T-helper 2 cell treated with Interferon-gamma antibody and Interleukin-4, amounts not matched to agents 100 ng/mL and 5 ng/mL, for 36 hours (primary cell): ENCODE measurements around the gene HPCA. TPM values are rescaled to one million over a fixed set of nuclear protein-coding genes. Genes with fewer than 3 reads are reported as not detected.

Source experiments
- intact Hi-C: fragments of 100-400 bp; cut with micrococcal nuclease; formaldehyde crosslinking; loops from one replicate; pipeline ENCODE4 v1.15.1; 2023
- total RNA-seq: library from RNA; stranded (reverse); gene quantifications from 2 replicates; pipeline ENCODE4 v1.2.3, GENCODE V29; 2022

The HPCA gene
- 0.18 TPM in 1 of 2 replicates, not detected in the other for total RNA-seq

GRCh38 chr1:32886004-32886827, at the start of gene HPCA:
TSS of gene HPCA (plus strand) at chr1:32886491. CDS start at chr1:32888899, 2,408 bp downstream.
- intact Hi-C loops: no loop called here

- intact Hi-C loops: no loop called here
These were observed 37.8 kb upstream of the HPCA start for GRCh38 chr1:32848354-32849063.

- intact Hi-C loops: no loop called here
These were observed 30.3 kb upstream of the HPCA start for GRCh38 chr1:32855861-32856617.

- intact Hi-C loops: no loop called here
These were observed 28.2 kb upstream of the HPCA start for GRCh38 chr1:32858136-32858535.

GRCh38 chr1:32858791-32859190, 27.5 kb upstream of the HPCA start:
- intact Hi-C loops: no loop called here

- intact Hi-C loops: no loop called here
These were observed 26.4 kb upstream of the HPCA start for GRCh38 chr1:32859915-32860314.

- intact Hi-C loops: no loop called here
These were observed 25.7 kb upstream of the HPCA start for GRCh38 chr1:32860566-32860965.

- intact Hi-C loops: no loop called here
These were observed 24.2 kb upstream of the HPCA start for GRCh38 chr1:32861904-32862695.

GRCh38 chr1:32863218-32863880, 22.9 kb upstream of the HPCA start:
- intact Hi-C loops: no loop called here

GRCh38 chr1:32863881-32864245, 22.4 kb upstream of the HPCA start:
- intact Hi-C loops: no loop called here

- intact Hi-C loops: no loop called here
These were observed 21.8 kb upstream of the HPCA start for GRCh38 chr1:32864375-32865019.

- intact Hi-C loops: no loop called here
These were observed 20.5 kb upstream of the HPCA start for GRCh38 chr1:32865639-32866405.

GRCh38 chr1:32867151-32867550, 19.1 kb upstream of the HPCA start:
- intact Hi-C loops: no loop called here

GRCh38 chr1:32867671-32868070, 18.6 kb upstream of the HPCA start:
- intact Hi-C loops: no loop called here

- intact Hi-C loops: no loop called here
These were observed 18.2 kb upstream of the HPCA start for GRCh38 chr1:32868085-32868484.

- intact Hi-C loops: no loop called here
These were observed 17.4 kb upstream of the HPCA start for GRCh38 chr1:32868806-32869455.

- intact Hi-C loops: loop anchor here (10.0 kb wide), 1 partner anchor 605 kb away; the partner anchor contains the start of gene ZSCAN20
These were observed 16.2 kb upstream of the HPCA start for GRCh38 chr1:32869923-32870614.
